Gastrocnemius medialis (tissue), 4 donors: ENCODE results near the gene FEM1B. TPM values are rescaled to one million over a fixed set of nuclear protein-coding genes. Genes with fewer than 3 reads are reported as not detected.

Source experiments
- ATAC-seq, 2 donors: fragments of 150-250 bp; one replicate each; pipeline ENCODE4 v1.9.1; 2016
- DNase-seq, 2 donors: peaks; one replicate each; pipeline ENCODE4 v3.0.0-alpha.2; 2019
- H3K27ac ChIP-seq, 4 donors: fragments of 200-600 bp; sonication (generic); 1 replicate in 1 of 4; 2 replicates in 3 of 4; pipeline ENCODE4 v1.5.1; 2016 to 2018; ENCODE audit warnings: mild to moderate bottlenecking in 2 of 4, moderate library complexity in 1 of 4
- H3K27me3 ChIP-seq, 3 donors: fragments of 200-600 bp; sonication (generic) in 2 of 3; 1 replicate in 1 of 3; 2 replicates in 2 of 3; pipeline versions ENCODE4 v1.5.1 to v1.6.0; 2016 to 2019; ENCODE audit warnings: mild to moderate bottlenecking in 1 of 3, moderate library complexity in 1 of 3
- H3K36me3 ChIP-seq, 2 donors: fragments of 200-600 bp; sonication (generic) in 1 of 2; one replicate each; pipeline ENCODE4 v1.5.1; 2017 to 2018
- H3K4me1 ChIP-seq, 2 donors: fragments of 200-600 bp; sonication (generic) in 1 of 2; one replicate each; pipeline ENCODE4 v1.5.1; 2016 to 2017; ENCODE audit warnings: mild to moderate bottlenecking in 2 of 2
- H3K4me3 ChIP-seq, 4 donors: fragments of 200-600 bp; sonication (generic) in 3 of 4; 1 replicate in 1 of 4; 2 replicates in 3 of 4; pipeline ENCODE4 v1.5.1; 2016 to 2019; ENCODE audit warnings: mild to moderate bottlenecking in 2 of 4
- H3K9me3 ChIP-seq, 3 donors: fragments of 200-600 bp; sonication (generic) in 2 of 3; 1 replicate in 1 of 3; 2 replicates in 2 of 3; pipeline ENCODE4 v1.5.1; 2016 to 2019
- POLR2A ChIP-seq, 2 donors: fragments of 450-650 bp; IDR thresholded peaks; one replicate each; pipeline ENCODE4 v1.6.1; 2017; ENCODE audit warnings: antibody characterized with exemption in 2 of 2, mild to moderate bottlenecking in 2 of 2, moderate library complexity in 2 of 2
- in situ Hi-C, 4 donors: fragments of 200-750 bp; cut with MboI; loops; one replicate each; pipeline versions ENCODE4 v1.15.0 to v1.8.0; 2017; ENCODE audit warnings: low sequenced_read_pairs in 4 of 4
- intact Hi-C: fragments of 100-400 bp; cut with DNase I; formaldehyde crosslinking; loops from one replicate; pipeline ENCODE4 v1.15.1; 2023; ENCODE audit warnings: low total_unique reads
- total RNA-seq, 4 donors: library from RNA; depleted of rRNA; stranded (reverse); fragments of >200 nt; gene quantifications; one replicate each; pipeline versions ENCODE4 v1.1.0 to v1.2.3, GENCODE V29; 2016
- TF ChIP-seq, protein P1 (sequence below), 5 experiments: fragments of 450-650 bp in 3 of 5; fragments of 200-600 bp in 2 of 5; sonication (generic) in 2 of 5; IDR thresholded peaks in 4 of 5; conservative IDR thresholded peaks in 1 of 5; 1 replicate in 4 of 5; 2 replicates in 1 of 5; pipeline ENCODE4 v1.5.1; 2016 to 2019; ENCODE audit warnings: antibody characterized with exemption in 5 of 5, mild to moderate bottlenecking in 3 of 5, moderate library complexity in 3 of 5

The FEM1B gene
- total RNA-seq, 4 donors from 2014 or later = 80.8 to 158 (median 124) TPM

DNA sequence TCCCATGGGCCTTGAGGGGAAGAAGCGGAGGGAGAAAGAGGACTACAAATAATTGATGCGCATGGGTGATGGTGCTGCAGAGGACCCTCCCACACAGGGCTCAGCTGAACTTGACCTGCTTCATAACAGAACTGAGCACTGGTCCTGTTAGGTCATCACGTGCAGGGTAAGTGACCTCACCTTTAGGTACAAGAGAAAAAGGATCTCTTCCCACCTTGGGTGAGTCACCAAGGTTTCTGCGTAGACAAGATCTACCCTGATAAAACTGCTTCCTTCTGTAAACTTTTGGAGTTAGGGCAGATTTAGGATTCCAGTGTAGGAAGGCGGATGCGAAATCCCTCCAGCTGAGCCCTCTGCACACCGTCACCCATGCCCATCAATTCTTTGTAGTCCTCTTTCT is 67.1 kb downstream of the FEM1B start:
- Histone ChIP-seq H3K27ac (no peak overlapping the region), H3K27me3 (no peaks in the 10 kb centered on the region), H3K4me3 (no peak overlapping the region), H3K4me1 (peaks cover 35 to 40% of the 10 kb centered on the region in 2 donors), H3K9me3 (no peaks in the 10 kb centered on the region), H3K36me3 (no peaks in the 10 kb centered on the region)
- in situ Hi-C loops (no loop called here), intact Hi-C loops (no loop called here)
- TF ChIP-seq POLR2A (IDR thresholded peaks at IDR 0.05) = no peak
- TF ChIP-seq, protein P1, sequence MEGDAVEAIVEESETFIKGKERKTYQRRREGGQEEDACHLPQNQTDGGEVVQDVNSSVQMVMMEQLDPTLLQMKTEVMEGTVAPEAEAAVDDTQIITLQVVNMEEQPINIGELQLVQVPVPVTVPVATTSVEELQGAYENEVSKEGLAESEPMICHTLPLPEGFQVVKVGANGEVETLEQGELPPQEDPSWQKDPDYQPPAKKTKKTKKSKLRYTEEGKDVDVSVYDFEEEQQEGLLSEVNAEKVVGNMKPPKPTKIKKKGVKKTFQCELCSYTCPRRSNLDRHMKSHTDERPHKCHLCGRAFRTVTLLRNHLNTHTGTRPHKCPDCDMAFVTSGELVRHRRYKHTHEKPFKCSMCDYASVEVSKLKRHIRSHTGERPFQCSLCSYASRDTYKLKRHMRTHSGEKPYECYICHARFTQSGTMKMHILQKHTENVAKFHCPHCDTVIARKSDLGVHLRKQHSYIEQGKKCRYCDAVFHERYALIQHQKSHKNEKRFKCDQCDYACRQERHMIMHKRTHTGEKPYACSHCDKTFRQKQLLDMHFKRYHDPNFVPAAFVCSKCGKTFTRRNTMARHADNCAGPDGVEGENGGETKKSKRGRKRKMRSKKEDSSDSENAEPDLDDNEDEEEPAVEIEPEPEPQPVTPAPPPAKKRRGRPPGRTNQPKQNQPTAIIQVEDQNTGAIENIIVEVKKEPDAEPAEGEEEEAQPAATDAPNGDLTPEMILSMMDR (IDR thresholded peaks at IDR 0.05 in 4 of 5, conservative IDR thresholded peaks at IDR 0.05 in 1 of 5) = no peak
- ATAC-seq = no peak
- no peak for DNase-seq

Other genes starting within 250 kb of the FEM1B start
- 10 to 100 TPM; 16.4 to 71.9 (median 23.5) TPM for gene PIAS1, start 223.4 kb upstream of the FEM1B start, total RNA-seq
- 1 to 10 TPM in 3 of 4 donors, under 1 TPM in 1; 0.66 to 2.4 (median 1.5) TPM for gene CALML4, start 72.4 kb upstream of the FEM1B start, total RNA-seq
- 10 to 100 TPM; 17.1 to 18.9 (median 18.5) TPM for gene CLN6, start 48.0 kb upstream of the FEM1B start, total RNA-seq
- gene ITGA11, start 154.4 kb downstream of the FEM1B start, total RNA-seq = 10 to 100 TPM in 1 of 4 donors, 1 to 10 TPM in 3; 1.5 to 12.0 (median 2.5) TPM